ENCODE results near the gene WDR12.
"Not testable (repeated sequence)": the region's sequence is repeated elsewhere in the genome, so short reads cannot be mapped to it uniquely, and the experiment has no call there.

The WDR12 gene

GRCh38 chr2:202911512-202912341 lies at the start of gene WDR12, which contains the start of gene CARF:
TSS of gene WDR12 (minus strand) at chr2:202911673. CDS start at chr2:202911476, 197 bp downstream.
TSS of gene CARF (plus strand) at chr2:202912275. CDS start at chr2:202941903, 29,628 bp downstream.
- Histone ChIP-seq H3K27ac (peak within 1 kb of the TSS; percentile 71), H3K27me3 (ENCODE audit: insufficient read depth, low read depth) (no peaks in the 10 kb centered on the region), H3K79me2 (ENCODE audit: insufficient read depth, low read depth) (peaks cover 42% of the 10 kb centered on the region), H2AFZ (ENCODE audit: low read depth) (peak within 1 kb of the TSS; percentile 71), H3K4me1 (ENCODE audit: low read depth, poor library complexity, severe bottlenecking) (peaks cover 16% of the 10 kb centered on the region), H3K9ac (peak within 1 kb of the TSS; percentile 91), H4K20me1 (ENCODE audit: insufficient read depth) (no peaks in the 10 kb centered on the region), H3K36me3 (ENCODE audit: insufficient read depth) (peaks cover 3% of the 10 kb centered on the region; the same call in 1 of the 2 replicates), H3K4me3 (IDR thresholded peaks at IDR 0.05; ENCODE audit: insufficient read depth, low read depth, low read length) (peak within 1 kb of the TSS; percentile 58), H3K4me2 (peak within 1 kb of the TSS; percentile 67)
- no peak for TF ChIP-seq CTCF (conservative IDR thresholded peaks at IDR 0.05; ENCODE audit: low read depth, low read length)

GRCh38 chr2:202960524-202960923 lies 49.1 kb upstream of the WDR12 start:
- no peak for TF ChIP-seq CTCF (conservative IDR thresholded peaks at IDR 0.05; ENCODE audit: low read depth, low read length)
- Histone ChIP-seq H4K20me1 (ENCODE audit: insufficient read depth) (no peaks in the 10 kb centered on the region), H3K4me2 (no peak overlapping the region), H3K4me1 (ENCODE audit: low read depth, poor library complexity, severe bottlenecking) (peaks cover 18% of the 10 kb centered on the region), H3K27me3 (ENCODE audit: insufficient read depth, low read depth) (no peaks in the 10 kb centered on the region), H3K27ac (no peak overlapping the region), H3K4me3 (IDR thresholded peaks at IDR 0.05; ENCODE audit: insufficient read depth, low read depth, low read length) (no peak overlapping the region), H2AFZ (ENCODE audit: low read depth) (no peak overlapping the region), H3K9ac (no peak overlapping the region), H3K36me3 (ENCODE audit: insufficient read depth) (no peaks in the 10 kb centered on the region), H3K79me2 (ENCODE audit: insufficient read depth, low read depth) (no peaks in the 10 kb centered on the region)

- no peak overlapping the region for H2AFZ ChIP-seq (ENCODE audit: low read depth)
- H3K9ac ChIP-seq: no peak overlapping the region
- H3K4me1 ChIP-seq (ENCODE audit: low read depth, poor library complexity, severe bottlenecking): no peaks in the 10 kb centered on the region
- no peak overlapping the region for H3K4me2 ChIP-seq
- H3K36me3 ChIP-seq (ENCODE audit: insufficient read depth): no peaks in the 10 kb centered on the region
- H3K4me3 ChIP-seq (IDR thresholded peaks at IDR 0.05; ENCODE audit: insufficient read depth, low read depth, low read length): no peak overlapping the region
- H3K27ac ChIP-seq: no peak overlapping the region
- no peaks in the 10 kb centered on the region for H4K20me1 ChIP-seq (ENCODE audit: insufficient read depth)
- no peaks in the 10 kb centered on the region for H3K27me3 ChIP-seq (ENCODE audit: insufficient read depth, low read depth)
- no peaks in the 10 kb centered on the region for H3K79me2 ChIP-seq (ENCODE audit: insufficient read depth, low read depth)
- TF ChIP-seq CTCF (conservative IDR thresholded peaks at IDR 0.05; ENCODE audit: low read depth, low read length): no peak
Measured at GRCh38 chr2:202950592-202950991, 39.1 kb upstream of the WDR12 start.

GRCh38 chr2:202949333-202949732 lies 37.9 kb upstream of the WDR12 start:
- not testable (repeated sequence) for H3K36me3 ChIP-seq (ENCODE audit: insufficient read depth); H3K27ac ChIP-seq; H2AFZ ChIP-seq (ENCODE audit: low read depth); H3K4me2 ChIP-seq; H3K4me3 ChIP-seq (IDR thresholded peaks at IDR 0.05; ENCODE audit: insufficient read depth, low read depth, low read length); H3K9ac ChIP-seq; H4K20me1 ChIP-seq (ENCODE audit: insufficient read depth); H3K27me3 ChIP-seq (ENCODE audit: insufficient read depth, low read depth); H3K79me2 ChIP-seq (ENCODE audit: insufficient read depth, low read depth); H3K4me1 ChIP-seq (ENCODE audit: low read depth, poor library complexity, severe bottlenecking)

GRCh38 chr2:202945497-202945896 lies 34.0 kb upstream of the WDR12 start:
- Histone ChIP-seq H3K79me2 (ENCODE audit: insufficient read depth, low read depth) (no peaks in the 10 kb centered on the region), H4K20me1 (ENCODE audit: insufficient read depth) (no peaks in the 10 kb centered on the region), H3K9ac (no peak overlapping the region), H2AFZ (ENCODE audit: low read depth) (no peak overlapping the region), H3K4me2 (no peak overlapping the region), H3K27ac (no peak overlapping the region), H3K4me1 (ENCODE audit: low read depth, poor library complexity, severe bottlenecking) (no peaks in the 10 kb centered on the region), H3K36me3 (ENCODE audit: insufficient read depth) (no peaks in the 10 kb centered on the region), H3K4me3 (IDR thresholded peaks at IDR 0.05; ENCODE audit: insufficient read depth, low read depth, low read length) (no peak overlapping the region), H3K27me3 (ENCODE audit: insufficient read depth, low read depth) (no peaks in the 10 kb centered on the region)
- TF ChIP-seq CTCF (conservative IDR thresholded peaks at IDR 0.05; ENCODE audit: low read depth, low read length): no peak
